ENCODE results near the gene DHRS2.
A peak's percentile ranks its signal among the peaks of the same experiment; 100 is the strongest.
"Not testable (repeated sequence)": the region's sequence is repeated elsewhere in the genome, so short reads cannot be mapped to it uniquely, and the experiment has no call there.

The DHRS2 gene

DNA sequence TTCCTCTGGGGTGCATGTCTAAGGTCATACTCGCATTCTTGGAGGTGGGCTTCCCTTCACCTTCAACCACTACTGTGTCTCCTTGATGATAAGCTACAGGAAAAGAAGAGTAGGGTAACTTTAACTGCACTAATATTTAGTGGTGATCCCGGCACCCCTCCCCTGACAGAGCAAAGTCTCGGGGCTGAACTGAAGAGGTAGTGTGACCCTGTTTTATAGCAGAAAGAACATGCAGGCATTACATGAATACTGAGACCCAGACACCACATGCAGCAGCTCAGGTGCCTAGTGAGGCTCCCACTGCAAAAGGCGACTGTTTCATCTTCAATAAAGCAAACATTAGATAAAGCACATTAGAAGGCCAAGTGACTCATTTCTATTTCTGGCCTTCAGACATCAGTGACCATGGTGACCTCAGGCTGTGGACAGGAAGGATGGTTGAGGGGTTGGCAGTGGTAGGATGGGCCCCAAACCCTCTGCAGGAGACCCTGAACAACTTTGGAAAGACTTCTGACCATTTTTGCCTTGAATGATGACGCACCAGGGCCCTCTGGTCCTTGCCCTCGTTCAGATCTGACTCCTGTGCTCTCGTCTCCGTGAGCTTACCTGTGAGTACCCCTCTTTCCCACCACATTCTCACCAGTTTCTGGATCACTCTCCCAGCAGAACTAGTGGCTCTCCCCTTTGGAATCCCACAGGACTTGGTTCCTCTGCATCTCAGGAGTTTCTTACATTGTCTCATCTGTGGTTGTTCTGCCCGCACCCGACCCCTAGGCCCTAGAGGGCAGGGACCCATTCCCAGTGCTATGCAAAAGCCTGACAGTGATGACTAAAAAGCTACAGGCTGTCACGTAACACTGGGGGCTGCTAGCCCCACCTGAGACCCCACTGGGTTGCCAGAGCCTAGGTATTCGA lies 33.7 kb upstream of the DHRS2 start:
- Histone ChIP-seq H3K27ac (no peak overlapping the region), H3K4me1 (peaks cover 11% of the 10 kb centered on the region)

DNA sequence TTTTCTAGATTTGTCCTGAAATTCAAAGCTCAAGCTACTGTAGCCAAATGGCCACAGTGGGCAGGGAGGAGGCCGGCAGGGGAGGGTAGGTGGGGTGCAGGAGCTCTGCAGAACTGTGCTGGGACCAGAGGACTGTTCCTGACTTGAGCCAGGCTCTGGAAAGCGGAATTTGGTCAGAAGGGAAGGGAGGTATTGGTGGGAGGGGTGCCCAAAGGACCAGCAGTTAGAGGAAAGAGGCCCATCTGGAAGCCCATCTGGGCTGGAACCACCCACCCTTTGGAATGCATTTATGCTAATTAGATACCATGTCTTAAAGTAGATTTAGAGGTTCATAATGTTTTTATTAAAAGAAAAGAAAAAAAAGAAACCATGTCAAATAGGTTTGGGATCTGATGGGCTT lies 33.1 kb upstream of the DHRS2 start:
- TF ChIP-seq Cebpa-rat (IDR thresholded peaks at IDR 0.05): no peak
- H3K9ac ChIP-seq: no peak overlapping the region

More for the DNA sequence above, 33.7 kb upstream of the DHRS2 start:
- H3K36me3 ChIP-seq: no peaks in the 10 kb centered on the region
- no peak for TF ChIP-seq Cebpa-rat (IDR thresholded peaks at IDR 0.05)
- H4K20me1 ChIP-seq: no peaks in the 10 kb centered on the region
- no peak overlapping the region for H3K4me3 ChIP-seq
- peak overlapping the region; percentile 37 for H3K4me2 ChIP-seq
- peaks cover 14% of the 10 kb centered on the region for H3K9me3 ChIP-seq
- no peaks in the 10 kb centered on the region for H3K27me3 ChIP-seq
- H3K9ac ChIP-seq: no peak overlapping the region

GRCh38 chr14:23604148-23604547 lies 32.0 kb upstream of the DHRS2 start:
- Histone ChIP-seq H3K4me3 (no peak overlapping the region), H3K9me3 (peaks cover 22% of the 10 kb centered on the region), H3K4me1 (peaks cover 11% of the 10 kb centered on the region), H4K20me1 (no peaks in the 10 kb centered on the region), H3K27me3 (no peaks in the 10 kb centered on the region), H3K9ac (no peak overlapping the region), H3K27ac (no peak overlapping the region), H3K4me2 (no peak overlapping the region), H3K36me3 (no peaks in the 10 kb centered on the region)
- no peak for TF ChIP-seq Cebpa-rat (IDR thresholded peaks at IDR 0.05)

More for the DNA sequence above, 33.1 kb upstream of the DHRS2 start:
- Histone ChIP-seq H3K36me3 (no peaks in the 10 kb centered on the region), H3K27me3 (no peaks in the 10 kb centered on the region), H3K27ac (no peak overlapping the region), H3K9me3 (peaks cover 17% of the 10 kb centered on the region), H3K4me2 (no peak overlapping the region), H4K20me1 (no peaks in the 10 kb centered on the region), H3K4me3 (no peak overlapping the region), H3K4me1 (peaks cover 11% of the 10 kb centered on the region)

DNA sequence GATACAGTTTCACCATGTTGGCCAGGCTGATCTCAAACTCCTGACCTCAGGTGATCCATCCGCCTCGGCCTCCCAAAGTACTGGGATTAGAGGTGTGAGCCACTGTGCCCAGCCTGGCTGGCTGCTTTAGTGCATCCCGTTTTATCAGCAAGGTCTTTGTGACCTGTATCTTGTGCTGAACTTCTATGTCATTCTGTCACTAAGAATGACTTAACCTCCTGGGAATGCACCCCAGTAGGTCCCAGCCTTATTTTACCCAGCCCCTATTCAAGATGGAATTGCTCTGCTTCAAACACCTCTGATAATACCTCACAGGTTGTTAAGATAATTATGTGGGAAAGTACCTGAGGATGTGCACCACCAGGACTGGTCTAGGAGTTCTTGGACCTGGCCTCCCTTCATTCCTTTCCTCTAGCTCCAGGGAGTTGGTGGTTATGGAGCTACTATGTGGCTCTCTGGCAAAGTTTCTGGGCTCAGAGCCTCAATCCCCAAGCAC lies 31.4 kb upstream of the DHRS2 start:
- Histone ChIP-seq H3K36me3 (no peaks in the 10 kb centered on the region), H4K20me1 (no peaks in the 10 kb centered on the region), H3K4me2 (no peak overlapping the region), H3K27ac (no peak overlapping the region), H3K9me3 (peaks cover 22% of the 10 kb centered on the region), H3K9ac (no peak overlapping the region), H3K27me3 (no peaks in the 10 kb centered on the region), H3K4me1 (peaks cover 13% of the 10 kb centered on the region), H3K4me3 (no peak overlapping the region)
- TF ChIP-seq Cebpa-rat (IDR thresholded peaks at IDR 0.05): no peak

DNA sequence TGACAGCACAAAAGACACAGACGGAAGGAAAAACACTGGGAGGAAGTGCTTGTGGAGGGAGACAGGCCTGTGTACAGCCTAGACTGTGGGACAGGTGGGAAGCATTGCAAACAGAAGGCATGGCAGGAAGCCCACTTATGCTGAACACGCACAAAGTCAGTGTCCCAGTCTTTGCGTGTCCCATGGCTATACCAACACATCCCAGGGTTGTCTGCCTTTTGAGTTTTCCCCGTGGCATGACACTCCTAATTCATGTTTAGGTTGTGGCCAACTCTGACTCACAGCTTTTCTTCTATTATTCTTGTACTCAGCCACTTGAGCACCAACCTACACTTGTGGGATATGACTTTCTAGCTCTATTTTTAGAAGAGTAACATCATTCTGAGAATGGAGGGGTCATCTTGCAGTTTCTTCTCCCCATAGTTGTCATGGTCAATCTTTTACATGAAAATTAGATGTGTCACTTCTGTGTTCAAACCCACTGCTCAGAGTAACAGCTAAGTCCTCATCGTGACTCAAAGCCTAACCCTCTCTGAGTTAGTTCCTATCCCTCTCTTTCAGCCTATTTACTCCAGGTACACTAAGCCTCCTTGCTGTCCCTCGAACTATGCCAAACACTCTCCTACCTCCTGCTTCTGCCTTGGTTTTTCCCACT lies 30.1 kb upstream of the DHRS2 start:
- no peaks in the 10 kb centered on the region for H3K36me3 ChIP-seq
- no peak overlapping the region for H3K4me2 ChIP-seq
- no peak overlapping the region for H3K9ac ChIP-seq
- no peaks in the 10 kb centered on the region for H3K27me3 ChIP-seq
- H3K27ac ChIP-seq: no peak overlapping the region
- H3K9me3 ChIP-seq: peaks cover 24% of the 10 kb centered on the region
- H3K4me3 ChIP-seq: no peak overlapping the region
- H3K4me1 ChIP-seq: peaks cover 27% of the 10 kb centered on the region
- H4K20me1 ChIP-seq: no peaks in the 10 kb centered on the region
- no peak for TF ChIP-seq Cebpa-rat (IDR thresholded peaks at IDR 0.05)

- Histone ChIP-seq H3K4me3 (no peak overlapping the region), H3K27ac (no peak overlapping the region), H4K20me1 (no peaks in the 10 kb centered on the region), H3K9ac (no peak overlapping the region), H3K9me3 (peaks cover 24% of the 10 kb centered on the region), H3K27me3 (no peaks in the 10 kb centered on the region), H3K4me2 (no peak overlapping the region), H3K4me1 (peaks cover 21% of the 10 kb centered on the region), H3K36me3 (no peaks in the 10 kb centered on the region)
- TF ChIP-seq Cebpa-rat (IDR thresholded peaks at IDR 0.05): no peak
These were observed 27.7 kb upstream of the DHRS2 start for GRCh38 chr14:23608454-23608853.

GRCh38 chr14:23609001-23609400 lies 27.2 kb upstream of the DHRS2 start:
- peaks cover 21% of the 10 kb centered on the region for H3K4me1 ChIP-seq
- no peaks in the 10 kb centered on the region for H4K20me1 ChIP-seq
- no peaks in the 10 kb centered on the region for H3K36me3 ChIP-seq
- H3K9me3 ChIP-seq: peaks cover 24% of the 10 kb centered on the region
- TF ChIP-seq Cebpa-rat (IDR thresholded peaks at IDR 0.05): no peak
- H3K9ac ChIP-seq: no peak overlapping the region
- no peak overlapping the region for H3K4me3 ChIP-seq
- H3K27ac ChIP-seq: no peak overlapping the region
- no peaks in the 10 kb centered on the region for H3K27me3 ChIP-seq
- no peak overlapping the region for H3K4me2 ChIP-seq

DNA sequence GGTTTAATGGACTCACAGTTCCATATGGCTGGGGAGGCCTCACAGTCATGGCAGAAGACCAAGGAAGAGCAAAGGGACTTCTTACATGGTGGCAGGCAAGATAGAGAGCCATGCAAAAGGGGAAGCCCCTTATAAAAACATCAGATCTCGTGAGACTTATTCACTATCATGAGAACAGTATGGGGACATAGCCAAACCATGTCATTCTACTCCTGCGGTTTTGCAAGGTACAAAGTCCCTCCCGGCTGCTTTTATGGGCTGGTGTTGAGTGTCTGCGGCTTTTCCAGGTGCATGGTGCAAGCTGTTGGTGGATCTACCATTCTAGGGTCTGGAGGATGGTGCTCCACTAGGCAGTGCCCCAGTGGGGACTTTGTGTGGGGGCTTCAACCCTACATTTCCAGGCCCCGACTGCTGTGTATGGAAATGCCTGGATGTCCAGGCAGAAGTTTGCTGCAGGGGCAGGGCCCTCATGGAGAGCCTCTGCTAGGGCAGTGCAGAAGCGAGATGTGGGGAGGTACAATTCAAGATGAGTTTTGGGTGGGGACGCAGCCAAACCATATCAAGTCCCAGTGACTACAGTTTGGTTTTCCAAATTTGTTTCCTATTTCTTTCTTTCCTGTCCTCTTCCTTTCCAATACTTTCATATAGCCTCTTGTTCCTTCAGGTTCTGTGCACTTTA lies 26.6 kb upstream of the DHRS2 start:
- peaks cover 24% of the 10 kb centered on the region for H3K9me3 ChIP-seq
- H3K4me2 ChIP-seq: peak overlapping the region; percentile 68

GRCh38 chr14:23610090-23610814 lies 25.9 kb upstream of the DHRS2 start:
- Histone ChIP-seq H3K27me3 (no peaks in the 10 kb centered on the region), H3K4me2 (peak overlapping the region; percentile 68), H3K9ac (peak overlapping the region; percentile 9), H3K27ac (peak overlapping the region; percentile 64), H3K4me3 (peak overlapping the region; percentile 41; the same call in 1 of the 2 replicates), H3K9me3 (peaks cover 24% of the 10 kb centered on the region), H3K4me1 (peaks cover 21% of the 10 kb centered on the region), H3K36me3 (no peaks in the 10 kb centered on the region), H4K20me1 (no peaks in the 10 kb centered on the region)
- TF ChIP-seq Cebpa-rat (IDR thresholded peaks at IDR 0.05): no peak

More for the DNA sequence above, 26.6 kb upstream of the DHRS2 start:
- H4K20me1 ChIP-seq, H3K27me3 ChIP-seq, H3K36me3 ChIP-seq, H3K9ac ChIP-seq: not testable (repeated sequence)
- Histone ChIP-seq H3K4me3 (peak overlapping the region; percentile 41; the same call in 1 of the 2 replicates), H3K27ac (peak overlapping the region; percentile 64), H3K4me1 (peaks cover 21% of the 10 kb centered on the region)

All from BLaER1 (cell line).